C4-2B (cell line): Measurements from ENCODE around the gene EZR.

Experiments
- H3K27ac ChIP-seq: fragments of 450-650 bp; 2 replicates; pipeline ENCODE4 v1.5.1; 2017
- ZFX ChIP-seq: fragments of 450-650 bp; IDR thresholded peaks from 2 replicates; pipeline ENCODE4 v1.6.1; 2017
- TF ChIP-seq, protein P1 (sequence below): fragments of 450-650 bp; conservative IDR thresholded peaks from 2 replicates; pipeline ENCODE4 v1.5.1; 2017; ENCODE audit warnings: mild to moderate bottlenecking

Gene EZR

DNA sequence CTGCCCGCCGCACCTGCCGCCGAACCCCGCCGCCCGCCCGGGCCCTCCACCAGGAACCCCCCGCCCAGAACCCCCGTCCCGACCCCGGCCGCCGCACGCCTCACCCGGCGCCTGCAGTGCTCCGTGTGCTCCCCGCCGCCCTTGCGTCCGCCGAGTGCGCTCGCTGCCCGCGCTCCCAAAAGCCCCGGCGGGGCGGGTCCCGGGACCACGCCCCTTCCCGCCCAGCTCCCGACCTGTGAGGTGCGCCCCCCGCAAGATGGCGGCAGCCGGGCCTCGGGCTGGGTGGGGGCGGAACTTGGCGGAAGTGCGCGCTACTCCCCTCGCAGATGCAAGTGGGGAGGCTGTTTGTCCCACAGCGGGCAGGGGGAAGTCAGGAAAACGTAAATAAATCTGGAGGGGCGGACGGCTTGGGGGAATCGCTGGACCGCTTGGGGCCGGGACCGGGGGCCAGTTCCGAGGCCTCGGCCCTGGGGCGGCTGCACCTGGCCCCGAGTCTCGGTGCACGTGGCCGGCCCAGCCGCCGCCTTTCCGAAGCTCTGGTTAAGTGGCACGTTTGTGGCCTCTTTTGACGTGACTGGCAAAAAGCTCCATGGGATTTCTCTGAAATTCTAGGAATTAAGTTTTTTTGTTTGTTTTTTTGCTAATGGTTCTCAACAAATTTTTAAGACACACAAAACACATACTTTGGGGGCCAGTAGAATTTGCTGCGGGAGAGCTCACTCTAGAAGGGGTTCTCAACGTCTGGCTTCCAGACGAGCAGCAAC lies at the start of gene EZR:
EZR (minus strand) TSS at position 156 of the 764 bp plus-strand sequence. CDS start 1,275 bp downstream, outside the sequence.
- TF ChIP-seq ZFX: no peak
- TF ChIP-seq, protein P1, sequence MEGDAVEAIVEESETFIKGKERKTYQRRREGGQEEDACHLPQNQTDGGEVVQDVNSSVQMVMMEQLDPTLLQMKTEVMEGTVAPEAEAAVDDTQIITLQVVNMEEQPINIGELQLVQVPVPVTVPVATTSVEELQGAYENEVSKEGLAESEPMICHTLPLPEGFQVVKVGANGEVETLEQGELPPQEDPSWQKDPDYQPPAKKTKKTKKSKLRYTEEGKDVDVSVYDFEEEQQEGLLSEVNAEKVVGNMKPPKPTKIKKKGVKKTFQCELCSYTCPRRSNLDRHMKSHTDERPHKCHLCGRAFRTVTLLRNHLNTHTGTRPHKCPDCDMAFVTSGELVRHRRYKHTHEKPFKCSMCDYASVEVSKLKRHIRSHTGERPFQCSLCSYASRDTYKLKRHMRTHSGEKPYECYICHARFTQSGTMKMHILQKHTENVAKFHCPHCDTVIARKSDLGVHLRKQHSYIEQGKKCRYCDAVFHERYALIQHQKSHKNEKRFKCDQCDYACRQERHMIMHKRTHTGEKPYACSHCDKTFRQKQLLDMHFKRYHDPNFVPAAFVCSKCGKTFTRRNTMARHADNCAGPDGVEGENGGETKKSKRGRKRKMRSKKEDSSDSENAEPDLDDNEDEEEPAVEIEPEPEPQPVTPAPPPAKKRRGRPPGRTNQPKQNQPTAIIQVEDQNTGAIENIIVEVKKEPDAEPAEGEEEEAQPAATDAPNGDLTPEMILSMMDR: no peak
- H3K27ac ChIP-seq: peak within 1 kb of the TSS; percentile 80

DNA sequence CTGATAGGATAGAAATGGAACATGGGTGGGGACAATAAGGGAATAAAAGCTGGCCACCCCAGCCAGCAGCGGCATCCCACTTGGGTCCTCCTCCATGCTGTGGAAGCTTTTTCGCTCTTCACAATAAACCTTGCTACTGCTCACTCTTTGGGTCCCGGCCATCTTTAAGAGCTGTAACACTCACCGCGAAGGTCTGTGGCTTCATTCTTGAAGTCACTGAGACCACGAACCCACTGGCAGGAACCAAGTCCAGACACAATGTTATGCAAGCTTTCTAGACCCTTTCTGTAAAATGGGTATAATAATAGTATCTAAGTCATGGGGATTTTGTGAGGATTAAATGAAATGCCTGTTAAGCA lies 48.9 kb upstream of the EZR start:
- TF ChIP-seq, protein P1: no peak
- H3K27ac ChIP-seq: no peak overlapping the region

DNA sequence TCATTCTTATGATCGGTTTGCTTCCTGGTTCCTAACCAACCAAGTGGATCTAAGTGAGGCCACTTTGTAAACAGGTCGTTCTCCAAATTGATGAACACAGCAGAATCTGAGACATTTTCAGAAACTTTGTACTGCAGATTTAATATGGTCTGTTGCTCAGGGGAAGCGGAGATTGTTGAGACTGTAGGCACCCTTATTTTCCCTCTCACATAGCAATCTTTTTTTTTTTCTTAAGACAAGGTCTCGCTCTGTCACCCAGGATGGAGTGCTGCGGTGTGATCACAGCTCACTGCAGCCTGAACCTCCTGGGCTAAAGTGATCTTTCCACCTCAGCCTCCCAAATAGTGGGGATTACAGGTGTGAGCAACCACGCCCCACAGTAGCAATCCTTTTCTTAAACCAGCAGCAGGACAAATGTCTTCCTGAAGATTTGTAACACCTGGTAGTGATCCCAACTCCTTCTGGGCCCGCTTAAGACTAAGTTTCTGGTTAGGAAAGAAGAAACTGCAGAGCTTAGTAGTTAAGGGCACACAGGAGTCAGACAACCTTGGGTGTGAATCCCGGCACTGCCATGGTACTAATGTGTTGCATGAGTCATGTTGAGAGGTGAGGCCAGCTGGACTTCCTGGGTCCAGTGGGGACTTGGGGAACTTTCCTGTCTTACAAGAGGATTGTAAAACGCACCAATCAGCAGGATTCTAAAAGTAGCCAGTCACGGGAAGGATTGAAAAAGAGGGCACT lies 48.4 kb upstream of the EZR start:
- TF ChIP-seq ZFX: no peak
- TF ChIP-seq, protein P1: no peak
- H3K27ac ChIP-seq: no peak overlapping the region

DNA sequence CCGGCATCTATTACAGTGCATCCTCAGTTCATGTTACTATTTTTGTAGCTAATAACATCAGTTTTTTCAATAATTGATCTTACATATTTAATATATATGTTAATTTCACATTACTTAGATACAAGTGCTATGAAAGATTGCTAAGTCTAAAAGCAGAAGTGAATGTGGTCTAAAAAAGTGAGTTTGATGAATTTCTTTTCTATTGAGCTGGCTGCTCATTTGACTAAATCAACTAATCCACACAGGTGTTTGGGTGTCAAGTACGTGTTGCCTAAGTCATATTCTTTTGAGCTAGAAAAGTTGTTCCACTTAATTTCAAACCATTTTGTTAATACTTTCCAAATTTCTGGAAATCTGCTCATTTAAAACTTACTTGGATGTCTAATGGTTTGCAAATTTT lies 46.6 kb upstream of the EZR start:
- TF ChIP-seq, protein P1: no peak
- no peak for TF ChIP-seq ZFX
- no peak overlapping the region for H3K27ac ChIP-seq

DNA sequence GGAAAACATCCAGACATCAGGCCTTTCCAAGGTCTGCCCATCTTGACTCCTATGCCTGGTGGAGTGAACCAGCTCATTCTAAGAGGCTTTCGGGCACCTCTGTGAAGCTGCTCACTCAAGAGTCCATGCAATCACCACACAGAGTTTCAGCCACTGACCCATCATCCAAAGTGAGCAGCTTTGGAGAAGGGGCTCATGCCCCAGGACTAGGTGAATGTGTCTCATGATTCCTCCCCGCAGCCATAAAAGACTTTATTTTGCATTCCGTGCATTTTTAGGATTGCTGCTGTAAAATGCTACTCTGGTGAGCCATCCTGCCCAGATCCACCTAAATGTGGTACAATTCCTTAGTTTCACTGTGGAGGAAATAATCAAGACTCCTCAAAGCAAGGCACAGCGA lies 44.5 kb upstream of the EZR start:
- no peak overlapping the region for H3K27ac ChIP-seq
- TF ChIP-seq, protein P1: no peak
- no peak for TF ChIP-seq ZFX

DNA sequence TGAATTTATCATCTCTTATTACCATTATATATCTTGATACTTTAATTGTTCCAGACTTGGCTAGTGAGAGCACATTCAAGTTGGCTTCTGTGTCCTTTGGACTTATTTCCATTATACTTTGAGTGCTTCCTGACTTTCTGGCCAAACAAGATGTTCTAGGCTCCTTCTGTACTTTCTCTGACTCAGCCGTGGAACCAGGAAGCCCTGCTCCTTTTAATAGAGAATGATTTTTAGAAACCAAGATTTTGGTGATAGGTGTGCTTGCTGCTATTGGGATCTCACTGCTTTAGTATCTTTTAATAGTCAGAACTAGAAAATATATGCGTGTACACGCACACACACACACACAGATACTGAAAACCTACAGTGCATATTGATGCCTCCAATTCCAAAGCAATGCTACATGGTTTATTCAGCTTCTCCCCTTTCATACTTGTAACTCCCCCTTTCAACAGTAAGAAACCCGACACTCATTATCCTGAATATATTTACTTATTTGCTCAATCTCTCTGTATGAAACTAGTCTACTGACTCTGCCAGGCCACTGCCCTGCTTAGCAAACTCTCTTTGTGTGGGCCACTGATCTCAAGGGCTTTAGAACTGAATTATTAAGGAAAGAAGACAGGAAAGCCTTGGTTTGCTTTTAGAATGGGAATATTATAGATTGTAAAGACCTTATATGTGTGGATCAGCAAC lies 42.7 kb upstream of the EZR start:
- peak overlapping the region; percentile 47 for H3K27ac ChIP-seq
- no peak for TF ChIP-seq ZFX
- TF ChIP-seq, protein P1: no peak
